ENCODE measurements around the gene A2ML1. TPM values are rescaled to one million over a fixed set of nuclear protein-coding genes. Genes with fewer than 3 reads are reported as not detected.
"Not testable (repeated sequence)": the region's sequence is repeated elsewhere in the genome, so short reads cannot be mapped to it uniquely, and the experiment has no call there.

Gene A2ML1
- total RNA-seq, 4 donors from 2014 or later = not detected

DNA sequence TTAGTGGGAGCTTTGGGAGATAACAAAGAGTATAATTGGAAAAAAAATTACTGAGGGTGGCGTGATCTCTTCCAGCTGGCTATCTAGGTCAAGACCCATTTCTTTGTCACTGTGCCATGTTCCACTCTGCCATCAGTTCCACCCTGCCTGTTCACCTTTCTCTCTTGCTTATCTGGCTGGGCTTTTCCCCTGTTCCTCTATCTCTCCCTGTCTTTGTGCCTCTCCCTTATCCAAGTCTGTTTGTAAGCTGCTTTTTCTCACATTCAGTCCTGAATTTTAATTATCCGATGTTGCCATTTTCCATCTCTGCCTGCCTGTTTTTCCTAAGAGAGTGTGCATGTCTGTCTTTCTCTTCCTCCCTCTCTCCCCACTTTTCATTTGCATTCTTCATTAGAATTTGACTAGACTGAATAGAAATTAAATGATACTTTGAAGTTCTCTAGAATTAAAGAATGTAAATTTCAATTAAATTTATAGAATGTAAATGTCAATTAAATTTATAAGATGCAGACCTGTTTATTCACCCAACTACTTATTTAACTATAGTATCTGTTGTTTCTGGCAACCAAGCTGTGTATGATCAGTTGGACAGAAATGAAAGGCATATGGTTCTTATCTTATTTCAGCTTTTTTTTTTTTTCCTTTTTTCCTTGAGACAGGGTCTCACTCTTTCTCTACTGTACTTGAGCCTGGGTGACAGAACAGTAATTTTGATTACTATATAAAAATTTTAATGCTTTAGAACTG, 40.9 kb upstream of the A2ML1 start:
- in situ Hi-C loops (cut with MboI; ENCODE audit: low pct_ligation_motif_present in 1 of 4, low pct_unique_long_range_greater_than_20kb in 1 of 4, low sequenced_read_pairs in 3 of 4) (no loop called here), intact Hi-C loops (cut with DNase I; ENCODE audit: low total_unique reads) (no loop called here)
- WGBS, 2 donors (ENCODE audit: low coverage in 1 of 2) = 88 to 90% methylated on average over 2 of the region's 2 CpGs
- H3K4me1 ChIP-seq = peaks cover 0 to 3% (median 0%) of the 10 kb centered on the region in 4 donors
- H3K9me3 ChIP-seq = no peaks in the 10 kb centered on the region
- no peak overlapping the region for H3K27ac ChIP-seq
- DNase-seq = no peak
- H3K36me3 ChIP-seq = no peaks in the 10 kb centered on the region
- TF ChIP-seq POLR2AphosphoS5 (IDR thresholded peaks at IDR 0.05) = no peak
- no peak for TF ChIP-seq CTCF (IDR thresholded peaks at IDR 0.05)
- TF ChIP-seq POLR2A (IDR thresholded peaks at IDR 0.05) = no peak
- no peak for TF ChIP-seq EP300 (IDR thresholded peaks at IDR 0.05; ENCODE audit: low read depth)
- no peak overlapping the region for H3K4me3 ChIP-seq
- no peaks in the 10 kb centered on the region for H3K27me3 ChIP-seq

DNA sequence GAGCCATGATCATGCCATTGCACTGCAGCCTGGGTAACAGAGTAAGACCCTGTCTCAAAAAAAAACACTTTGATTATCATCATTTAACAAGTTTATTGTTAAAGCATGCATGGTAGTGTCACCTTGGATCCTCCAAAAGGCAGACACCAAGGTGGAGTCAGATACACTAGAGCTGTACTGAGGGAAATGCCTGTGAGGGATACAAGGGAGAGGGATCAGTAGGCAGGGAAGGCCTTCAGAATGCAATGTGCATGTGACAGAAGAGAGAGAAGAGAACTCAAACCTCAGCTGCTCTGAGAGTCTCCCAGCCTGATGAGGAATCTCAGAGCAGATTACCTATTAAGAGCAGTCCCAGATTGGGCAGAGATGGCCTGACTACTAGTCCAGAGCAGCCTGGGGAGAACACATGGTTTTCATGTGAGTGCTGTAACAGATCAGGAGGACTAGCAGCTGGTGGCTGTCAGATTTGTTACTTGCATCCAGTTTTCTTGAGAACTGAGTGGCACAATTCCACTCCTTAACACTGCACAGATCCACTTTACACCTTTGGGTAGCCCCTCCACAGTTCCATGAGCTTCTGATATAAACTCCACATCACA, 38.0 kb upstream of the A2ML1 start:
- Histone ChIP-seq H3K9me3 (no peaks in the 10 kb centered on the region), H3K27ac (no peak overlapping the region), H3K27me3 (no peaks in the 10 kb centered on the region), H3K4me1 (peaks cover 0 to 3% (median 0%) of the 10 kb centered on the region in 4 donors), H3K36me3 (no peaks in the 10 kb centered on the region), H3K4me3 (no peak overlapping the region)
- in situ Hi-C loops (cut with MboI; ENCODE audit: low pct_ligation_motif_present in 1 of 4, low pct_unique_long_range_greater_than_20kb in 1 of 4, low sequenced_read_pairs in 3 of 4) (no loop called here), intact Hi-C loops (cut with DNase I; ENCODE audit: low total_unique reads) (no loop called here)
- TF ChIP-seq POLR2A (IDR thresholded peaks at IDR 0.05) = no peak
- no peak for DNase-seq

DNA sequence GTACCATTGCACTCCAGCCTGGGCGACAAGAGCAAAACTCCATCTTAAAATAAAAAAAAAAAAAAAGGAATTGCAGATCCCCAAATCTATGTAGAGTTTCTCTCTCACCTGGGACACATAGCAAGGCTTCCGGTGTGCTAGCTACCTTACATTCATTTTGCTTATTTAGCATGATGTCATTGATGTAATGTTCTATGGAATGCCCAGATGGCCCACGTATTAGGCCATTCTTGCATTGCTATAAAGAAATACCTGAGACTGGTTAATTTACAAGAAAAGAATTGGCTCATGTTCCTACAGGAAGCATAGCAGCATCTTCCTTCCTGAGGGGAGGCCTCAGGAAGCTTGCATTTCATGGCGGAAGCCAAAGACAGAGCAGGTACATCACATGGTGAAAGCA, 36.9 kb upstream of the A2ML1 start:
- Histone ChIP-seq H3K36me3 (no peaks in the 10 kb centered on the region), H3K4me1 (peaks cover 0 to 3% (median 0%) of the 10 kb centered on the region in 4 donors), H3K27ac (no peak overlapping the region), H3K27me3 (no peaks in the 10 kb centered on the region), H3K4me3 (no peak overlapping the region), H3K9me3 (no peaks in the 10 kb centered on the region)
- no peak for DNase-seq
- in situ Hi-C loops (cut with MboI; ENCODE audit: low pct_ligation_motif_present in 1 of 4, low pct_unique_long_range_greater_than_20kb in 1 of 4, low sequenced_read_pairs in 3 of 4) (no loop called here), intact Hi-C loops (cut with DNase I; ENCODE audit: low total_unique reads) (no loop called here)
- 67 to 88% methylated on average over 2 to 4 of the region's 4 CpGs for WGBS, 2 donors (ENCODE audit: low coverage in 1 of 2)
- TF ChIP-seq EP300 (IDR thresholded peaks at IDR 0.05; ENCODE audit: low read depth) (no peak), POLR2AphosphoS5 (IDR thresholded peaks at IDR 0.05) (no peak), CTCF (IDR thresholded peaks at IDR 0.05) (no peak), POLR2A (IDR thresholded peaks at IDR 0.05) (no peak)

- DNase-seq; intact Hi-C loops (cut with DNase I; ENCODE audit: low total_unique reads); H3K4me3 ChIP-seq; H3K4me1 ChIP-seq; in situ Hi-C loops (cut with MboI; ENCODE audit: low pct_ligation_motif_present in 1 of 4, low pct_unique_long_range_greater_than_20kb in 1 of 4, low sequenced_read_pairs in 3 of 4); H3K27ac ChIP-seq; H3K36me3 ChIP-seq; H3K9me3 ChIP-seq; H3K27me3 ChIP-seq: not testable (repeated sequence)
- 97% methylated on average over 22 of the region's 28 CpGs; no CpG with 5 or more reads in 1 of the 2 donors for WGBS, 2 donors (ENCODE audit: low coverage in 1 of 2)
These were observed 35.2 kb upstream of the A2ML1 start for GRCh38 chr12:8787206-8787605.

- DNase-seq; H3K36me3 ChIP-seq; H3K9me3 ChIP-seq; H3K4me3 ChIP-seq; H3K27me3 ChIP-seq; intact Hi-C loops (cut with DNase I; ENCODE audit: low total_unique reads); H3K27ac ChIP-seq; in situ Hi-C loops (cut with MboI; ENCODE audit: low pct_ligation_motif_present in 1 of 4, low pct_unique_long_range_greater_than_20kb in 1 of 4, low sequenced_read_pairs in 3 of 4); H3K4me1 ChIP-seq: not testable (repeated sequence)
- WGBS, 2 donors (ENCODE audit: low coverage in 1 of 2) = 75% methylated on average over 13 of the region's 13 CpGs; no CpG with 5 or more reads in 1 of the 2 donors
These were observed 33.7 kb upstream of the A2ML1 start for GRCh38 chr12:8788706-8789105.

- H3K27ac ChIP-seq; H3K9me3 ChIP-seq; H3K27me3 ChIP-seq; H3K36me3 ChIP-seq; DNase-seq; H3K4me1 ChIP-seq; intact Hi-C loops (cut with DNase I; ENCODE audit: low total_unique reads); H3K4me3 ChIP-seq; in situ Hi-C loops (cut with MboI; ENCODE audit: low pct_ligation_motif_present in 1 of 4, low pct_unique_long_range_greater_than_20kb in 1 of 4, low sequenced_read_pairs in 3 of 4): not testable (repeated sequence)
- WGBS, 2 donors (ENCODE audit: low coverage in 1 of 2) = 63 to 81% methylated on average over 2 to 13 of the region's 13 CpGs
These were observed 32.9 kb upstream of the A2ML1 start for GRCh38 chr12:8789341-8790013.

GRCh38 chr12:8793226-8793625, 29.2 kb upstream of the A2ML1 start:
- in situ Hi-C loops (cut with MboI; ENCODE audit: low pct_ligation_motif_present in 1 of 4, low pct_unique_long_range_greater_than_20kb in 1 of 4, low sequenced_read_pairs in 3 of 4); DNase-seq; H3K27me3 ChIP-seq; intact Hi-C loops (cut with DNase I; ENCODE audit: low total_unique reads); H3K27ac ChIP-seq; H3K9me3 ChIP-seq; H3K4me1 ChIP-seq; H3K36me3 ChIP-seq; H3K4me3 ChIP-seq: not testable (repeated sequence)
- WGBS, 2 donors (ENCODE audit: low coverage in 1 of 2) = 89% methylated on average over 4 of the region's 4 CpGs; no CpG with 5 or more reads in 1 of the 2 donors

DNA sequence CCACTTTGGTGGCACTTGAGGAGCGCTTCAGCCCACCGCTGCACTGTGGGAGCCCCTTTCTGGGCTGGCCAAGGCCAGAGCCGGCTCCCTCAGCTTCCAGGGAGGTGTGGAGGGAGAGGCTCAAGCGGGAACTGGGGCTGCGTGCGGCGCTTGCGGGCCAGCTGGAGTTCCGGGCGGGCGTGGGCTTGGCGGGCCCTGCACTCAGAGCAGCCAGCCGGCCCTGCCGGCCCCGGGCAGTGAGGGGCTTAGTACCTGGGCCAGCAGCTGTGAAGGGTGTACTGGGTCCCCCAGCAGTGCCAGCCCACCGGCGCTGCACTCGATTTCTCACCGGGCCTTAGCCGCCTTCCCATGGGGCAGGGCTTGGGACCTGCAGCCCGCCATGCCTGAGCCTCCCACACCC, 27.8 kb upstream of the A2ML1 start:
- 96% methylated on average over 20 of the region's 21 CpGs; no CpG with 5 or more reads in 1 of the 2 donors for WGBS, 2 donors (ENCODE audit: low coverage in 1 of 2)
- intact Hi-C loops (cut with DNase I; ENCODE audit: low total_unique reads); H3K27ac ChIP-seq: not testable (repeated sequence)

More for the DNA sequence above, 27.8 kb upstream of the A2ML1 start:
- H3K27me3 ChIP-seq; DNase-seq; H3K9me3 ChIP-seq; in situ Hi-C loops (cut with MboI; ENCODE audit: low pct_ligation_motif_present in 1 of 4, low pct_unique_long_range_greater_than_20kb in 1 of 4, low sequenced_read_pairs in 3 of 4); H3K4me1 ChIP-seq; H3K36me3 ChIP-seq; H3K4me3 ChIP-seq: not testable (repeated sequence)
